Islet of Langerhans (tissue), 1 donor: Measurements from ENCODE around the gene ARRB2.
"Not testable (repeated sequence)": the region's sequence is repeated elsewhere in the genome, so short reads cannot be mapped to it uniquely, and the experiment has no call there.

Source experiments
- FAIRE-seq: peaks from one replicate; lab custom pipeline; 2011; peaks lifted over from hg19 to GRCh38; lab: Jason Lieb, UNC

ARRB2 gene

DNA sequence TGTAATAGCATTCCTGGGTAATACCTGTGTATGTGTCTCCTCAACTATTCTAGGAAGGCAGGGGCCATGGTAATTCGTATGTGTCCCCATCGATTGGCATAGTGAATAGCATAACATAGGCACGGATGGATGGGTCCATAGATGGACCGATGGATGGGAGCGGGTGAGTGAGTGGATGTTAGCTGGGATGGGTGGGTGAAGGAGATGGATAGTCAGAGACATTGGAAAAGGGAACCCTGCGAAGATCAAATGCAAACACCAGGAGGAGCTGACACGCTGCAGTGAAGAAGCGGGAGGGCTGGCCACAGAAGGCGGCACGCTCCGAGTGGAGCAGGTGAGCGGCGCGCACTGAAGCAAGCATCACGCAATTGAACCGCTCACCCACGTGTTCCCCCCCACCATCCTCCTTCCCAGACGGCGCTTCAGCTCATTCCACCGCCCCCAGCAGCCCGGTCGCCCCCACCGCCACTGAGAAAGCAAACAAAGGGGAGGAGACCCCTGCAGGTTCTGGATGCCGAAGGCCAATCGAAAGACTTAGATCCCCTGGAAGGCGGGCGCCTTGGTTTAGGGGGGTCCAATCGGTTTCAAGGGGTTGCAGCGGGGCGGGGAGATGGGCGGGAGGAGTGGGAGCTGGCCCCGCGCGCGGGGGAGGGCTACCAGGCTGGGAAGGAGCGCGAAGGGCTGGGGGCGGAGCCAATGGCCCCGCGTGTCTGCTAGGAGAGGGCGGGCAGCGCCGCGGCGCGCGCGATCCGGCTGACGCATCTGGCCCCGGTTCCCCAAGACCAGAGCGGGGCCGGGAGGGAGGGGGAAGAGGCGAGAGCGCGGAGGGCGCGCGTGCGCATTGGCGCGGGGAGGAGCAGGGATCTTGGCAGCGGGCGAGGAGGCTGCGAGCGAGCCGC lies at the start of gene ARRB2:
Gene ARRB2 (plus strand): TSS at position 839 of the 899 bp plus-strand sequence. CDS start 90 bp downstream, outside the sequence.
- no peak for FAIRE-seq

DNA sequence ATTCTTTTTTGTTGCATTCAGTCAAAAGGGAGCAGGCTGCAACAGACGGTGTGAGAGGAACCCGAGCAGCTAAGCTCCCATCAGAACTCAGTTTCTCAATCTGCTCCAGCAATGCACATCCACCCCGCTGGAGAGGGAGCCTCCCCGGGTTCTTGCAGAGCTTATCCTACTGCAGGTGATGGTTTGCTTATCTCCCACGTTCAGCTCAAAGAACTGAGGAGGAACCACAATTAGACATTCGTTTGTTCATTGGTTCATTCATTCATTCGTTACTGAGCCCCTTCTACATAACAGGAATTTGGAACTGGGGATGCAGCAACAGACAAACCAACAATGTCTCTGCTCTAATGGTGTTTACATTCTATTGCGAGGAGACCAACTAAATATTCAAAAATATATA lies 46.7 kb upstream of the ARRB2 start:
- no peak for FAIRE-seq

DNA sequence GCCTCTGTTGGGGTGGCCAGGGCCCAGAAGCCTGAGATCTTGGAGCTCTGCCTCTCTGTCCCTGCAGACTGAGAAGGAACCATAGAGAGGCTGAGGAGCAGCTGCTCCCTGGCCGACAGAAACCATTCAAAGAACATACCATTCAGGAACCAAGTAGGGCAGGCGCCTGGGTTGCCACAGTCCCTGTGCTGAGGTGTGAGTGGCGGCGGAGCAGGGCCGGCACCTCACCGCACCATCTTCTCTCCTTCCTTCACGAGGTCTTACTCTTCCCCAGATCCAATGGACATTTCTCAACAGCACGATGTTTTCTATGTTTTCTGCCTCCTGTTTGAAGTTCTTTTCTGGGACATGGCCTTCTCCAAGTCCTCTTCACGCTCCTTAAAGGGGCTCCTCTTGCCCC lies 46.2 kb upstream of the ARRB2 start:
- no peak for FAIRE-seq

DNA sequence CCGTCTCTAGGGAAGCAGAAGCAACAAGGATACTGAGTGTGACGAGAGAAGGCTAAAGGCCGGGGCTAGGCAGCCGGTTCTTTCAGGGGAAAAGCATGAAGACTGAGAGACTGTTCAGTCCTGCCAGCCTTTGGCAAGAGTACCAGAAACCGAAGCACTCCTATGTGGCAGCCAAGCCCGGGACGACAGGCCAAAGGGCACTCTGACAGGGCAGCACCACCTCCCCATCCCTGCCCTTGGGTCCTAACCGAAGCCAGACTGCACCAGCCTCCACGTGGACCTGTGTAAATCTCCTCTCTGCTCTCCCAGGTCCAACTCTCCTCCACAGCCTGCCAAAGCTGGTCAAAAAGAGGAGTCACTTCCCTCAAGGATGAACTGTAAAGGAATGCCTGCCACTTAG lies 45.4 kb upstream of the ARRB2 start:
- no peak for FAIRE-seq

DNA sequence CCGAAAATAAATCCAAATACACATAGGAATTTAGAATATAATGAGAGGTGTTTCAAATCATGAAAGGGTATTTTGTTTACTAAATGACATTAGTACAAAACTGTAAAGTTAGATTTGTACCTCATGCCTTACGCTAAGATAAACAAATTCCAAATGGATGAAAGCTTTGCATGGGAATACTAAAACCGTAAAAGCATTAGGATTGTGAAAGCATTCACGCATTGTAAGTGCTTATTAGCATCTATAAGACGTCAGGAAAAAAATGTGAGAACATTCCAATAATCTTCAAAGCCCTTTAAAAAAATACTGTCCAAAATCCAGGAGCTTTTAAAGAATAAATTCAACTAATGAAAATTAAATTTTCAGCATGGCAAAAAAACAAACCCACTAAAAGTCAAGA lies 44.1 kb upstream of the ARRB2 start:
- no peak for FAIRE-seq

DNA sequence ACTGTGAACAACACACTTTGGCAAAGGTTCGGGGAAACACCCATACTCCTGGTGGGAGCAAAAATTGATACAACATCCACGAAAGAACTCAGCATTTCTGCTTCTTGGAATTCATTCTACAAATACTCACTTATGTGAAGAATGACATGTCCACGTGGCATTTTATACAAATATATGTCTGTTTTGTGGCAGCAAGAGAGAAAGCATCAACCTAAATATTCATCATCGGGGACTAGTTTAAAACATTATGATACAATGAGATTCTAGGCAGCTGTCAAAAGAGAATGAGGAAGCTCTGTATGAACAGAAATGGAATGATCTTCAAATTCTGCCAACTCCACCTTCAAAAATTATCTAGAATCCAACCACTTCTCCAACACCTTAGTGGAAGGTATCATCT lies 43.3 kb upstream of the ARRB2 start:
- FAIRE-seq: no peak

DNA sequence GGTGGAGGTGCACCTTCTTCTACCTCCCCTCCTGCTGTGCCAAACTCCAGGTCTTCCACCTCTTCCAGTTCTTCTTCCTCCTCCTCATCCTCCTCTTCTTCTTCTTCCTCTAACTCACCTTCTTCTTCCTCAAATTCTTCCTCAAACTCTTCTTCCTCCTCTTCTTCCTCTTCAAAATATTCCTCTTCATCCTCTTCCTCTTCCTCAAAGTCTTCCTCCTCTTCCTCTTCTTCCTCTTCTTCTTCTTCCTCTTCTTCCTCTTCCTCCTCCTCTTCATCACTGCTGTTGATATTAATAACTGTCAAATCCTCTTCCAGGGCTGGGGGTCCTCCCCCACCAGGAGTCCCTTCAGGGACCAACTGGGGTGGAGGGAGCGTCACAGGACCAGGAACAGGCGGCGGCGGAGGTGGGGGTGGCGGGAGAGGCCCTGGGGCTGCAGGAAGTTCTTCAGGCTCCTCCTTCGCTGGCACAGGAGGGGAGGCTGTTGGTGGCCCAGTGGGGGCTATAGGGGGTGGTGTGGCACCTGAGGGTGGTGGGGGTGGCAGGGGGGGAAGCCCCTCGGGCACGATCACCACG lies 38.3 kb upstream of the ARRB2 start:
- FAIRE-seq: no peak

DNA sequence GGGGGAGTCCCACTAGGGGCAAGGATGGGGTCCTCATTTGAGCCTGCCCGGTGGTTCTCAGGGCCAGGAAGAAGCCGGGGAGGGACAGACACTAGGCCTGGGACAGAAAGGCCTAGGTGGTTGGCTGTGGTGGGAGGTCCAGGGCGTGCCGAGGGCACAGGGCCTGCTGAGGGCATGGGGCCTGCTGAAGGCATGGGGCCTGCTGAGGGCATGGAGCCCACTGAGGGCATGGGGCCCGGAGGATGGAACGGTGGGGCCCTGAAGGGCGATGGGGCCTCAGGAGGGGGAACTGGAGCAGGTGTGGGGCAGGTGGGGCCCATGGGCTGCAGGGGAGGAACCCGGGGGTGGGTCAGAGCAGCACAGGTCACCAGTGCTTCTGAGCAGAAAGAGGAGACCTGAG lies 37.7 kb upstream of the ARRB2 start:
- no peak for FAIRE-seq

DNA sequence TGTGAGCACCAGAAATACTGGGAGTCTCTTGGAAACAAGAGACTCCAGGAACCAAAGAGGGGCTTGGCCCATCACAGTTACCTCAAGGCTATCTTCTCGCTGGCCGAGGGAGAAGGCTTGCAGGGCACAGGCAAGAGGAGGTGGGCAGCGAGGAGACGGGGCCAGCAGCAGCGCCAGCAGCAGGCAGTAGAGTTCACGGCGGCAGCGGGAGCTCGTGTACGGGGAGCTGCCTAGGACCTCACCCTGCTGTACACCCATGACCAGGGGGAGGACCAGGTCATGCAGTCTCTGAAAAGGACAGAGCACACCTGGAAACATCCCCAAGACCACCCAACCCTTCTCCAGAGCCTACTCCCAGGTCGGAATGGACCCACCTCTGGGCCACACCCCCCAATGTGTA lies 37.3 kb upstream of the ARRB2 start:
- FAIRE-seq: no peak

DNA sequence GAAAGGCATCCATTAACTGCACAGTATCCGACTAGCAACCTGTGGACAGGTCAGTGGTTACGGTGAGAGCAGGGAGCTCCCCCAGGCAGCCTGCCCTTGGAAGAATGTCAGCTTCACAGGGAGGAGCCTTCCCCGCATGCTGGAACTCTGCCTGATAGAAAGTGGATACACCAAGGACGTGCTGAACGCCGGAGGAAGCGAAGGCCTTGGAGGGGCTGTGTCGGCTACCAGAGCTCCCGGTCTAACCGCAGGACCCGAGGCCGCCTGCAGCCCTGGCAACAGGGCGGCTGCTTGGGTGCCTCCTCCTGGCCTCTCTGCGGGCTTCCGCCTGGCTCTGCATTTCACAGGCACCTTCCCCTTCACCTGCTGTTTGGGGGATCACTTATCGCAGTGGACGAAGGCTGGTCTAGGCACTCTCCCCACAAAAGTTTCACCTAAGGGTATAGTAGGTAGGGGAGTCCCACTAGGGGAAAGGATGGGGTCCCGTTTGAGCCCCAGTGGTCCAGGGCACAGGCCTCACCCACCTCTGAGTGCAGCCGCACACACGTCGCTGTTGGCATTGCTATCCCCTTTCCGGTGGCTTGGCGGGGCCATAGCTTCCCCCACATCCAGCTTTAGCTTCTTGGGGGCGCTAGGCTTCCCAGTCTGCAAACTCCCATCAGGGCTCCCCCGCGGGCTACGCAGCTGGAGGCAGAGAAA lies 36.3 kb upstream of the ARRB2 start:
- FAIRE-seq: no peak

DNA sequence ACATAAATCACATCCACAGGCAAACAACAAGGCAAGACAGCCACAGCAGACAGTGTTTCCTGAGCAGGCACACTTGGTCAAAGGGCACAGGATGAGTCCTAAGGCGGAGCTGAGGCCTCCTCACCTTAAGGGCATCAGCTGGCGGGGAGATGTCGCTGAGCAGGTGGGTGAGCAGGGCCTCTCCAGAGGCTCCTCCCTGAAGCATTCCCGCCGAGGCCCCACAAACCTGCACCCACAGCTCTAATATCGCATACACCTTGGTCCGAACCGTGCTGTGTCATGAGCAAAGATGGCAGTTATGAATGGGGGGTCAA lies 35.8 kb upstream of the ARRB2 start:
- no peak for FAIRE-seq

DNA sequence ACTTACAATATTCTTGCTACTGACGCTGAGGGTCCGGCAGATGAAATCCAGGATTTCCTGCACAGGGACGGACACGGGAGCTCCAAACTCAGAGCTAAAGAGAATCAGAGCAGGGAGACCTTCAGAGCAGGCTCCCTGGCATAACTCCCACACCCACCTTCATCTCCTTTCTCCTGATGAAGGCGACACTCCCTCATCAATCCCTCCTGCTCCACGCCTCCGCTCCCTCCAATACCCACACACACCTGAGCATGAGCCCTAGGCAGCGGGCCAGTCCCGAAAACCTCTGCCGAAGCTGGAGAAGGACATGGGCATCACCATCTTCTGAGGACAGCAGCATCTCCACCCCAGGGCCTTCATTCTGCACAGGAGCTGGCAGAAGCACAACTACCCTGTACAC lies 34.6 kb upstream of the ARRB2 start:
- no peak for FAIRE-seq

DNA sequence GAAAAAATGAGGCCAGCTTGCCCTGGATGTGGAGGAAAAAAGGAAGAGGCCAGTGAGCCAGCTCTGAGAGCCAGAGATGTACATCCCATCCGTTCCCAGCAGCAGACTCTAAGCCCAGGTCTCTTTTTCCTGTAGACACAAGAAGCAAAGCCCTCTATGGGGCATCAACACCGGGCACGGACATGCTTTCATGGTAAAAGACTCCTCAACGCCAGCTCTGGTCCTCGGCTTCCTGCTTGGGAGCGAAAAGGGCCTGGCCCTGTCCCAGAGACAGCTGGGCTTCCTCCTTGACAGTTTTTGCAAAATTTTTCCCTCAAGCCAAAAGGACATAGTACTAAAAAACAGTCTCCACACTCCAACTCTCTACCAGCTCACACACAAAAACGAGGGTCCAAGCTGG lies 33.6 kb upstream of the ARRB2 start:
- FAIRE-seq: no peak

DNA sequence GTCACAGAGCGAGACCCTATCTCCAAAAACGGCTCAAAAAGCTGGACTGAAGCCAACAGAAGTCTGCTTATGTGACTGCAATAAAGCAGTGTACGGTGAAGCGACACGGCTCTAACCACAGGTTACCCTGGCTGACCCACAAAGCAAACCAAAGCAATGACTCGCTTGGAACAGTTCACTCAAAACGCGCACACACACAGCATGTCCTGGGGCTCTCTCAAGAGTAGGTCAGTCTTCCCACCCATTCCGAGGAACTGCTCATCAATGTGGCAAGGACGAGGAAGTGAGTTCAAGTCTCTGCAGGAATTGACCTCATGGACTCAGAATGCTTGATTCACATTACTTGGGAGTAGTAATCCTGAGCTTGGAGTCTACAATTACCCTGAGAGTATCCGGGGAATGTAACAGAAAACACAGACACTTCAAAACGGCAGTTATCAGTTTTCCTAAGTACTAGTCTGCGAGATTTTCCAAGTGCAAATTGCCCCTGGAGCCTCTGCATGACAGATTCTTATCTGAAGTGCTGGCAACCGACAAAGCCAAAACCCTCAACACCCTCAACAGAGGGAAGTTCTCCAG lies 31.9 kb upstream of the ARRB2 start:
- no peak for FAIRE-seq

DNA sequence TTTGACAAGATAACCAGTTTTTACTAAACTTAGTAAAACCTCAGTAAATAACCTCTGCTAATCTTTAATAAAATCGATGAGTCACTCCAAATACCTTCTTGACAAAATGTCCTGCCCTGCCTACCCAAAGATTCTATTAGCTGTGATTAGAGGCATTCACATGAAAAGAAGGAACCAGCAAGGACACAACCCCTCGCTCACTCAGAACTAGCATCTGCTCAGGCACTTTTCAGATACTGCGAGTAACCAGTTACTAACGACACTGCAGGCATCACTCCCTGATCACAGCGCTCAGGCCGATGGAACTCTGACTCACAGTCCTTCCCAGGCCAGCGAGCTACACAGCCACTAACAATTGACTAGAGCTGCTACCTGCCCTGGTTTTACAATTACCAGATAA lies 30.8 kb upstream of the ARRB2 start:
- FAIRE-seq: no peak

DNA sequence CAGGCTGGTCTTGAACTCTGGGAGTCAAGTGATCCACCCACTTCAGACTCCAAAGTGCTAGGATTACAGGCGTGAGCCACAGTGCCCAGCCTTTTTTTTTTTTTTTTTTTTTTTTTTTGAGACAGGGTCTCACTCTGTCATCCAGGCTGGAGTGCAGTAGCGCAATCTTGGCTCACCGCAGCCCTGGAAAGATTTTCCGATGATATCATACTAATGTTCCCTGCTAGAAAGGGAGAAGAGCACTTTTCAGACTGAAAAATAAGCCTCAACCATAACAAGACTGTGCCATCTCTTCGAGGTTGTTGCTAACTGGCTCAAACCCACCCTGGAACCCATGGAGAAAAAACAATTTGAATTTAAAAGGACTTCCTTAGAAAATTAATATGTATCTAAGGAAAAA lies 26.7 kb upstream of the ARRB2 start:
- FAIRE-seq: not testable (repeated sequence)

DNA sequence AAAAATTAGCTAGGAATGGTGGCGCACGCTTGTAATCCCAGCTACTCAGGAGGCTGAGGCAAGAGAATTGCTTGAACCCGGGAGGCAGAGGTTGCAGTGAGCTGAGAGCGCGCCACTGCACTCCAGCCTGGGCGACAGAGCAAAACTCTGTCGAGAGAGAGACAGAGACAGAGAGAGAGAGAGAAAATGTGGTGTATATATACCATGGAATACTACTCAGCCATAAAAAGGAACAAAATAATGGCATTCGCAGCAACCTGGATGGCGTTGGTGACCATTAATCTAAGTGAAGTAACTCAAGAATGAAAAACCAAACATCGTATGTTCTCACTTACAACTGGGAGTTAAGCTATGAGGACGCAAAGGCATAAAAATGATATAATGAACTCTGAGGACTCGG lies 20.6 kb upstream of the ARRB2 start:
- FAIRE-seq: not testable (repeated sequence)

DNA sequence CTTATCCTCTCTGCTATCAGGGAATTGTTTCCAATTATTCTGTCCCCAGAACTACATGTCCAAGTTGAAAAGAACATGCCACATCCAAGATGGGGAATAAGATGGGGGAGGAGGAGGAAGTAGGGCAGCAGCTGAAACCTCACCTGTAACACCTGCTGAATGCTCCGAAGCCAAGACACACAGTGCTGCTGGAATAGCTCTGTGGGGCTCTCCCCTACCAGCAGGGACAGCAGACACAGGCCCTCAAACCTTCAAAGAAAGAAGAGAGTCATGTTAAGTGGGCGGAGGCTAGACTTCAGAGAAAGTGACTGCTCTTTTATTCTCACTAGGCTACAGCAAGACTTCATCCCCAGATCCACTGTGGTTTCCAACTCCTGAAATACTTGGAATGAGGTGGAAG lies 19.7 kb upstream of the ARRB2 start:
- no peak for FAIRE-seq

DNA sequence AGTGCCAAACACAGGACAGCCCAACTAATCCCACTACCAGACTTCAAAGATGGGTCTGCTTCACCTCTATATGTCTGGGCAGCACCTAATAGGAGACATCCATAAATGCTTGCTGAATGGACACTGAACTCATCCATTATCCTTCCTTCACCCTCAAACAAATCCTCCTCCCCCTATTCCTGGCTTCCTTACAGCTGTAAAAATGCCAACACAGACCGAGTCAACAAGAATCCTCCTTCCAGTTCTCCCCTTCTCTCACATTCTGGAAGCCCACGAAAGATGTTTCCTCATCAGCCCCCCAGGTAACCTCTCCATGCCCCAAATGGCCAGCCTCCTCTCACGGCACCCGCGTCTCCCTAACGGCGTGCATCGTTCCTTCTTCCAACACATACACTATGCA lies 18.7 kb upstream of the ARRB2 start:
- FAIRE-seq: no peak

DNA sequence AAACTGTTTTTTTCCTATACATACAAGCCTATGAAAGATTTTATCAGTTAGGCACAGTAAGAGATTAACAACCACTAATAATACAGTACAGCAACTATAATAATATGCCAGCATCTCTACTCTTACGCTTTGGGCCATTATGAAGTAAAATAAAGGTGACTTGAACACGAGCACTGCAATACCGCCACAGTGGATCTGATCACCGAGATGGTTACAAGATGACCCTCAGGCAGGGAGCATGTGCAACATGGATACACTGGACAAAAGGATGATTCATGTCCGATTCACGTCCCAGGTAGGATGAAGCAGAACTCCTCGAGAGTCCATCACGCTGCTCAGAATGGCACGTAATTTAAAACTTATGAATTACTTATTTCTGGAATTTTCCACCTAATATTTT lies 17.0 kb upstream of the ARRB2 start:
- no peak for FAIRE-seq

DNA sequence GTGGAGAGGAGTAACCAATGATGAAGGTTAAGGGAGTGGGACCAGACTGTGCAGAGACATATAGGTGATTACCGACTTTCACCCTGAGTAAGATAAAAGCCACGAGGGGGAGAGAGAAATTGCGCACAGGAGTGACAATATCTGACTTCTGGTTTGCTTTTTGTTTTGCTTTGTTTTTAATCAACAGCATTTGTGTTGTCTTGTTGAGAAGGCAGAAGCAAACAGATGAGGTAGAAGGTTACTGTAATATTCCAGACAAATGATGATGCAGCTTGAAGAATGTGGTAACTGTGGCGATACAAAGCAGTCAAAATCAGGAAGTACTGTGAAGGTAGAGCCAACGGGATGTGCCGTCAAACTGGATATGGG lies 14.0 kb upstream of the ARRB2 start:
- FAIRE-seq: no peak

DNA sequence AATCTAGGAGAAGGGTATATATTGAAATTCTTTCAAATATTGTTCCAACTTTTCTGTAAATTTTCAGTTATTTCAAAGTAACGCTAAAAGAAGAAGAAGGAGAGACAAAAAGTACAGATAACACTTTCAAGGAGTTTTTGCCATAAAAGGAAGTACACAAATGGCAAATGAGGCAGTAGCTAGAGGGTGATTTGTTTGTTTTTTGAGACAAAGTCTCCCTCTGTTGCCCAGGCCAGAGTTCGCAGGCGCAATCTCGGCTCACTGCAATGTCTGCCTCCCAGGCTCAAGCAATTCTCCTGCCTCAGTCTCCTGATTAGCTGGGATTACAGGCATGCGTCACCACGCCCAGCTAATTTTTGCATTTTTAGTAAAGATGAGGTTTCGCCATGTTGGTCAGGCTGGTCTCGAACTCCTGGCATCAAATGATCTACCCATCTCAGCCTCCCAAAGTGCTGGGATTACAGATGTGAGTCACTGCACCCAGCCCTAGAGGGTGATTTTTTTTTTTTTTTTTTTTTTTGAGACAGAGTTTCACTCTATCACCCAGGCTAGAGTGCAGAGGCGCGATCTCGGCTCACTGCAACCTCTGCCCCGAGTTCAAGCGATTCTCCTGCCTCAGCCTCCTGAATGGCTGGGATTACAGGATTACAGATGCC lies 10.9 kb upstream of the ARRB2 start:
- FAIRE-seq: not testable (repeated sequence)

DNA sequence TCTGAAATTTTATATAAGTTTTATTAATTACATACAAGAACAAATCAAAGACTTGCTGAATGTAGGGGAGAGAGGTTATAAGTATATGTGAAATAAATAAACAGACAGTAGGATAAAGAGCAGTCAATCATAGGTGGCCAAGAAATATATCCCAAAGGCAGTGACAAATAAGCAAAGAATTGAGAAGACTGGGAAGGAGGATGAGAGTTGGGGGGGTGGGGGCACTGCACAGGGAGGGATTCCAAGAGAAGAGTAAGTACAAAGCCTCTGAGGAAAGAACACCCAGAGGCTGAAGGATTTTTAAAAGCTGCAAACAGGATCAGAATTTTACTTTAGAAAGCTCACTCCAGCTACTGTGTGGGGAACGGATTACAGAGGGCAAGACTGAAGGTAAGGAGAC lies 9.3 kb upstream of the ARRB2 start:
- FAIRE-seq: no peak
